Endodermal cell (in vitro differentiated cells): ENCODE measurements around the gene DGKK. TPM values are rescaled to one million over a fixed set of nuclear protein-coding genes. Genes with fewer than 3 reads are reported as not detected.
A peak's percentile ranks its signal among the peaks of the same experiment; 100 is the strongest.

Source experiments
- DNase-seq: peaks from one replicate; pipeline ENCODE4 v3.0.0-alpha.2; 2017
- H3K27ac ChIP-seq: 2 replicates; pipeline ENCODE4 v1.5.1; 2013; ENCODE audit warnings: mild to moderate bottlenecking, low read depth, low read length, moderate library complexity
- H3K27me3 ChIP-seq: 2 replicates; pipeline ENCODE4 v1.6.1; 2013; ENCODE audit warnings: mild to moderate bottlenecking, low read length, moderate library complexity; ENCODE audit not compliant: insufficient read depth, control insufficient read depth, poor library complexity, severe bottlenecking
- H3K36me3 ChIP-seq: 2 replicates; pipeline ENCODE4 v1.7.0; 2013; ENCODE audit warnings: mild to moderate bottlenecking, low read length, moderate library complexity; ENCODE audit not compliant: control insufficient read depth, insufficient read depth
- H3K4me1 ChIP-seq: one replicate; pipeline ENCODE4 v1.7.0; 2013; ENCODE audit warnings: low read length; ENCODE audit not compliant: control insufficient read depth, insufficient read depth
- H3K4me3 ChIP-seq: 2 replicates; pipeline ENCODE4 v1.5.1; 2013; ENCODE audit warnings: mild to moderate bottlenecking, low read length, moderate library complexity
- H3K9ac ChIP-seq: 2 replicates; pipeline ENCODE4 v1.6.1; 2013; ENCODE audit warnings: mild to moderate bottlenecking, low read length, moderate library complexity; ENCODE audit not compliant: poor library complexity, severe bottlenecking; ENCODE audit errors: extremely low read depth
- H3K9me3 ChIP-seq: 2 replicates; pipeline ENCODE4 v1.6.1; 2013; ENCODE audit warnings: mild to moderate bottlenecking, low read length, moderate library complexity; ENCODE audit not compliant: control insufficient read depth
- H3K27ac Mint-ChIP-seq: 2 replicates; pipeline ENCODE4 v1.8.0; 2020; ENCODE audit warnings: mixed read lengths
- H3K27me3 Mint-ChIP-seq: 2 replicates; pipeline ENCODE4 v1.8.0; 2021; ENCODE audit warnings: mild to moderate bottlenecking, mixed read lengths; ENCODE audit not compliant: insufficient read depth
- H3K36me3 Mint-ChIP-seq: 2 replicates; pipeline ENCODE4 v1.8.0; 2020; ENCODE audit warnings: low read depth, mixed read lengths
- H3K4me1 Mint-ChIP-seq: 2 replicates; pipeline ENCODE4 v1.8.0; 2020; ENCODE audit warnings: mixed read lengths
- H3K4me3 Mint-ChIP-seq: 2 replicates; pipeline ENCODE4 v1.8.0; 2020; ENCODE audit warnings: mild to moderate bottlenecking, moderate library complexity, mixed read lengths
- H3K9me3 Mint-ChIP-seq: 2 replicates; pipeline ENCODE4 v1.8.0; 2020; ENCODE audit warnings: mild to moderate bottlenecking, mixed read lengths
- WGBS, 2 experiments: methylation state at CpG; one replicate each; pipeline versions ENCODE4 v1.1.5 to v1.1.7; 2013; ENCODE audit warnings: missing lambda C conversion rate in 2 of 2, mixed read lengths in 1 of 2; ENCODE audit not compliant: insufficient coverage in 1 of 2, insufficient read length in 1 of 2; 5-methylcytosine and 5-hydroxymethylcytosine counted together
- total RNA-seq, 2 donors: library from RNA; stranded (reverse); fragmentation: NEBNext Ultra II Directional in 1 of 2; extraction: Animal tissue kit (Norgen Biotek cat#: 25700) in 1 of 2; gene quantifications; 2 replicates in 1 of 2; 3 replicates in 1 of 2; pipeline ENCODE4 v1.2.1, GENCODE V29; 2021
- TF ChIP-seq, protein P1 (sequence below): fragments of 200-600 bp; sonication (generic); conservative IDR thresholded peaks from 2 replicates; pipeline ENCODE4 v1.5.0; 2021; ENCODE audit warnings: antibody characterized with exemption, mild to moderate bottlenecking

DGKK gene
- total RNA-seq, 2 donors from 2014 or later: 3.5 to 4.8 TPM

DNA sequence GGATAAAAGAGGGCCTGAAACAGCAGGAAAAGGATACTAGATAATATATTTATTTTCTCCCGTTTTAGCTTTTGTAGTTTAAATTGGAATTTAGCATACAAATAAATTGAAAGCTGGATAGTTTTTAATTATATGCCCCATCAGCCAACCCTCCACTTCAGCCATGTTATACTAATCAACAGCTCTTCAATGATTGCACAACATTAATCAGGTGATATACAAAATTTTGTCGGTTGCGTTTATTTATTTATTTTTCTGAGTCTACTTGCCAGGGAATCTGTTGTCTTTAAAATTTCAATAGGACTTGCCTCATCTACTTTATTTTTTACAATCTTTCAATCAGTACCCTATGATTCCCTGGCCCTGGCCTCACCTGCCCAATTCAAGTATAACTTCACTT is 12.1 kb downstream of the DGKK start:
- no peaks in the 10 kb centered on the region for H3K4me1 ChIP-seq
- H3K27me3 Mint-ChIP-seq: peaks cover 4% of the 10 kb centered on the region
- H3K4me1 Mint-ChIP-seq: peaks cover 1% of the 10 kb centered on the region
- H3K36me3 ChIP-seq: no peaks in the 10 kb centered on the region
- H3K4me3 Mint-ChIP-seq: no peak overlapping the region
- no peaks in the 10 kb centered on the region for H3K36me3 Mint-ChIP-seq
- no peak for DNase-seq
- no peak overlapping the region for H3K27ac ChIP-seq
- peaks cover 18% of the 10 kb centered on the region for H3K9me3 Mint-ChIP-seq
- no peak overlapping the region for H3K9ac ChIP-seq
- H3K4me3 ChIP-seq: no peak overlapping the region
- no peaks in the 10 kb centered on the region for H3K27me3 ChIP-seq
- no peaks in the 10 kb centered on the region for H3K9me3 ChIP-seq
- TF ChIP-seq, protein P1, sequence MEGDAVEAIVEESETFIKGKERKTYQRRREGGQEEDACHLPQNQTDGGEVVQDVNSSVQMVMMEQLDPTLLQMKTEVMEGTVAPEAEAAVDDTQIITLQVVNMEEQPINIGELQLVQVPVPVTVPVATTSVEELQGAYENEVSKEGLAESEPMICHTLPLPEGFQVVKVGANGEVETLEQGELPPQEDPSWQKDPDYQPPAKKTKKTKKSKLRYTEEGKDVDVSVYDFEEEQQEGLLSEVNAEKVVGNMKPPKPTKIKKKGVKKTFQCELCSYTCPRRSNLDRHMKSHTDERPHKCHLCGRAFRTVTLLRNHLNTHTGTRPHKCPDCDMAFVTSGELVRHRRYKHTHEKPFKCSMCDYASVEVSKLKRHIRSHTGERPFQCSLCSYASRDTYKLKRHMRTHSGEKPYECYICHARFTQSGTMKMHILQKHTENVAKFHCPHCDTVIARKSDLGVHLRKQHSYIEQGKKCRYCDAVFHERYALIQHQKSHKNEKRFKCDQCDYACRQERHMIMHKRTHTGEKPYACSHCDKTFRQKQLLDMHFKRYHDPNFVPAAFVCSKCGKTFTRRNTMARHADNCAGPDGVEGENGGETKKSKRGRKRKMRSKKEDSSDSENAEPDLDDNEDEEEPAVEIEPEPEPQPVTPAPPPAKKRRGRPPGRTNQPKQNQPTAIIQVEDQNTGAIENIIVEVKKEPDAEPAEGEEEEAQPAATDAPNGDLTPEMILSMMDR: no peak
- 80 to 96% methylated on average over 2 of the region's 3 CpGs for WGBS, 2 experiments
- no peak overlapping the region for H3K27ac Mint-ChIP-seq

DNA sequence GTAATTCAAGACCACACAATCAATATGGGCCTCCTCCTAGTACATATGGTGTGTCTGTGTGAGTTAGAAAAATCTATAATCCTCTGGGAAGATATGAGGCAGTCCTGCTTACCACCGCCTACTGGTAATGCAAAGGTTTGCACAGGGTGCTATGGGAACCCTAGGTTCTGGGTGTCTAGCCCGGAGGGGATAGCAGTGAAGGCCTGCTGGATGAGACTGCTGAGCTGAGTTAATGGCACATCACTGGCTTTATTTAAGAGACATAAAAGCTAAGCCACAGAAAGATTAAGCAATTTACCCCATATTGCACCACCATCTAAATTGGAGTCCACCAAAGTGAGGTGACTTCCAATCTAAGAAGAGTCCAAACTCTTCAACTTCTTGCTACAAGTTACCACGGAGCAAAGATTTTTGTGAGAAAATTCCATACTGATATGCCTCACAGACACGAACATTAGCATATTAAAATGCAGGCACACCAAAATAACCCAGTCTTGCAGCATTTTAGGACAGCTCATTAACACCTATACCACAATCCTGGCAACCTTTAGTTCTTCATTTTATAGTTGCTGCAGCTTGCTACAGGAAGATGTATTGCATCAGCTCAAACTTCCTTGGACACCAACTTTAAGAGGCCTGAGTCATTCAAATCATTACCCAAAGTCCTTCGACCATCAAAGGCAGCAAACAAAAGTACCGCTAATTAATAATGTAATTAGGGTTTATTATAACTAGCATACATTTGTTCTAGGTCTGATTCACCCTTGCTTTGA is 13.7 kb downstream of the DGKK start:
- 60 to 88% methylated on average over 1 to 4 of the region's 6 CpGs for WGBS, 2 experiments
- Histone ChIP-seq H3K4me1 (no peaks in the 10 kb centered on the region), H3K4me3 (no peak overlapping the region), H3K27me3 (no peaks in the 10 kb centered on the region), H3K9ac (no peak overlapping the region), H3K27ac (no peak overlapping the region), H3K9me3 (no peaks in the 10 kb centered on the region), H3K36me3 (no peaks in the 10 kb centered on the region)
- Mint-ChIP-seq H3K4me1 (peaks cover 1% of the 10 kb centered on the region), H3K9me3 (peaks cover 19% of the 10 kb centered on the region), H3K27ac (no peak overlapping the region), H3K4me3 (no peak overlapping the region), H3K27me3 (no peaks in the 10 kb centered on the region), H3K36me3 (no peaks in the 10 kb centered on the region)
- TF ChIP-seq, protein P1: peak; percentile 47
- DNase-seq: no peak

DNA sequence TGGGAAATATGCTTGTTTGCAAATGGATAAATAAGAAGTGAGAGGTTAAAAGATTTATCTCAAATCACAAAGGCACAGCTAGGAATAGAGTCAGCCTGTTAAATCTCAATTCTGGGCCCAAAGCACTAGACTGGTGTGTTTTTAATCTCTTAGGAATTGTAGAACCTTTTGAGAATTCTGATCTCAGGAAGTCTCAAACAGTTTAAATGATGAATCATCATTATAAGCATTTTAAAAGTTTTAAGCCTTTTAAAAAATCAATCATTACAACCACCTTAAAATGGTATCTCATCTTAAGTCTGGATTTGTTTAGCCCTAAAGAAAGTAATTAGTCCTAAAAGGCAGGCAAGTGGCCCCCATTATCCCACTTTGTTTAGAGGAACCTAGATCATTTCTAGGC is 17.8 kb downstream of the DGKK start:
- no peaks in the 10 kb centered on the region for H3K36me3 ChIP-seq
- H3K4me1 Mint-ChIP-seq: no peaks in the 10 kb centered on the region
- no peak overlapping the region for H3K27ac ChIP-seq
- H3K36me3 Mint-ChIP-seq: no peaks in the 10 kb centered on the region
- no peak overlapping the region for H3K9ac ChIP-seq
- H3K9me3 Mint-ChIP-seq: peaks cover 33% of the 10 kb centered on the region
- H3K27ac Mint-ChIP-seq: no peak overlapping the region
- H3K27me3 ChIP-seq: no peaks in the 10 kb centered on the region
- DNase-seq: no peak
- no peaks in the 10 kb centered on the region for H3K9me3 ChIP-seq
- TF ChIP-seq, protein P1: no peak
- no peak overlapping the region for H3K4me3 Mint-ChIP-seq
- H3K4me3 ChIP-seq: no peak overlapping the region
- no peaks in the 10 kb centered on the region for H3K4me1 ChIP-seq
- H3K27me3 Mint-ChIP-seq: no peaks in the 10 kb centered on the region
